Activated CD8-positive, alpha-beta memory T cell treated with anti-CD3 and anti-CD28 coated beads, Interleukin-2, amount 10 ng/mL, durations not matched to agents 7 days and 5 days (primary cell): Measurements from ENCODE around the gene RBM47. TPM values are rescaled to one million over a fixed set of nuclear protein-coding genes. Genes with fewer than 3 reads are reported as not detected.
"Not testable (repeated sequence)": the region's sequence is repeated elsewhere in the genome, so short reads cannot be mapped to it uniquely, and the experiment has no call there.

Experiments
- ATAC-seq: fragments of 150-1000 bp; cut with Tn5 transposase; one replicate; pipeline ENCODE4 v1.10.0; 2021; ENCODE audit warnings: moderate library complexity
- CTCF ChIA-PET: fragments of 350-600 bp; sonication (Branson Sonifier 250); formaldehyde crosslinking; loops from one replicate; lab custom pipeline; 2021; ENCODE audit warnings: antibody characterized with exemption; lab: Charles Lee
- DNase-seq: peaks from one replicate; pipeline ENCODE4 v3.0.0-alpha.2; 2020
- H3K27ac Mint-ChIP-seq: one replicate; pipeline ENCODE4 v1.8.0; 2021; ENCODE audit warnings: mild to moderate bottlenecking, mixed read lengths
- H3K27me3 Mint-ChIP-seq: one replicate; pipeline ENCODE4 v1.8.0; 2021; ENCODE audit warnings: mixed read lengths
- H3K36me3 Mint-ChIP-seq: one replicate; pipeline ENCODE4 v1.8.0; 2021; ENCODE audit warnings: mild to moderate bottlenecking, mixed read lengths
- H3K4me1 Mint-ChIP-seq: one replicate; pipeline ENCODE4 v1.8.0; 2021; ENCODE audit warnings: mixed read lengths
- H3K4me3 Mint-ChIP-seq: one replicate; pipeline ENCODE4 v1.8.0; 2021; ENCODE audit warnings: mild to moderate bottlenecking, moderate library complexity, mixed read lengths
- H3K9me3 Mint-ChIP-seq: one replicate; pipeline ENCODE4 v1.8.0; 2022; ENCODE audit warnings: low read depth, mixed read lengths
- total RNA-seq, 2 experiments: library from RNA; stranded (reverse); gene quantifications; one replicate each; pipeline ENCODE4 v1.2.3, GENCODE V29; 2021

The RBM47 gene
- total RNA-seq, 2 experiments from 2014 or later, result 2.2 to 2.3 TPM

DNA sequence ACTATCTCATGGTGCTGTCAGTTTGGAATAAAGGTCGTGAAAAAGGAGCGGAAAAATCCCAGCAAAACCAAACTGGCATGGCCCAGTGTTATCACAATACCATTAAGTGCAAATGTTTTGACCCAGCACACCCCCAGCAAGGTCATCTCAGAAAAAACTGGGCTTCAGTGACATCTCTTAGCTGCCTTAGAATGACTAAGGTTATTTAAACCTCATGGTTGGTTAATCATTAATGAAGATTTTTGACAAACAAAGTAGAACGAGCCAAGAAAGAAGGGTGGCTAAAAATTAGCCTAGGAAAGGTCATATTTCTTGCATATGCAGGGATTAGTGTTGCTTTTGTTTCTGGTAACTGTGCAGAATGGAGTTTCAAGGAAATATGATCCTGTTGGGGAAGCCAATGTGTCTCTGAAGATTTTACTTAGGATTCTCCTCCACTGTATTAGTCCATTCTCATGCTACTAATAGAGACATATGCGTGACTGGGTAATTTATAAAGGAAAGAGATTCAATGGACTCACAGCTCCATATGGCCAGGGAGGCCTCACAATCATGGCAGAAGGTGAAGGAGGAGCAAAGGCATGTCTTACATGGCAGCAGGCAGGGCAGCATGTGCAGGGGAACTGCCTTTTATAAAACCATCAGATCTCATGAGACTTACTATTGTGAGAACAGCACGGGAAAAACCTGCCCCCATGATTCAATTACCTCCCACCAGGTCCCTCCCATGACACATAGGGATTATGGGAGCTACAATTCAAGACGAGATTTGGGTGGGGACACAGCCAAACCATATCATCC is 211.0 kb downstream of the RBM47 start:
- no peaks in the 10 kb centered on the region for H3K9me3 Mint-ChIP-seq
- H3K27ac Mint-ChIP-seq, result no peak overlapping the region
- no peak overlapping the region for H3K4me3 Mint-ChIP-seq
- H3K4me1 Mint-ChIP-seq, result no peaks in the 10 kb centered on the region
- ATAC-seq (no peak), DNase-seq (no peak)
- CTCF ChIA-PET, result no interaction called here
- peaks cover 1% of the 10 kb centered on the region for H3K36me3 Mint-ChIP-seq
- peaks cover 4% of the 10 kb centered on the region for H3K27me3 Mint-ChIP-seq

DNA sequence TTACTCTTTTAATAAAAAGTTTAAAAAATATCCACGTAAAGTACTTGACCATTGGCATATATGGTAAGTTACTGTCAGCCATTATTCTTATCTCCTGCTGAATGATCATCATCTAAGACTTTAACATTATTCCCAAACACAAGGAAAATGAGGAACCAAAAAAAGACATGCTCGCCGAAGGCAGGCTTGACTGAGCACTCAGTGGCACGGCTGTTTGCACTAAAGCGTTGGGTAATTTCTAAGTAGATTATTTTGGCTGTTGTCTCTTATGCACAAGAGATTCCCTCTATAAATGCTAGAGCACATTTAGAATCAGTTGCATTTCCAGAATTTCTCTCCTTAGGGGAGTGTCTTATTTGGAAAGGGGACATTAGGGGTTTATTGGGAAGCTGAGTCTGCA is 211.7 kb downstream of the RBM47 start:
- ATAC-seq (no peak), DNase-seq (no peak)
- CTCF ChIA-PET, result no interaction called here
- Mint-ChIP-seq H3K9me3 (no peaks in the 10 kb centered on the region), H3K27me3 (peaks cover 4% of the 10 kb centered on the region), H3K4me3 (no peak overlapping the region), H3K4me1 (no peaks in the 10 kb centered on the region), H3K36me3 (peaks cover 1% of the 10 kb centered on the region), H3K27ac (no peak overlapping the region)

DNA sequence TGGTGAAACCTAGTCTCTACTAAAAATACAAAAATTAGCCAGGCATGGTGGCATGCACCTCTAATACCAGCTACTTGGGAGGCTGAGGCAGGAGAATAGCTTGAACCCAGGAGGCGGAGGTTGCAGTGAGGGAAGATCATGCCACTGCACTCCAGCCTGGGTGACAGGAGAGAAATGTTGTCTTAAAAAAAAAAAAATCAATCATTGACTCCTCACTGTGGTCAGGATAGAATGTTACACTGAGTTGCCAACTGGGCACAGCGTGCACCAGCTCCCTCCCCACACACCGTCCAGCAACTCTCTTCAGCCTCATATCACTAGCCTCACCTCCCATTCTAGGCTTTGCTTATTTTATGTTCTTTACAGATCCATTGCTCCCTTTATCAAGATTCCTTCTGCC is 215.0 kb downstream of the RBM47 start:
- no peak overlapping the region for H3K4me3 Mint-ChIP-seq
- H3K27ac Mint-ChIP-seq, result no peak overlapping the region
- H3K36me3 Mint-ChIP-seq, result no peaks in the 10 kb centered on the region
- no peak for ATAC-seq
- no peaks in the 10 kb centered on the region for H3K9me3 Mint-ChIP-seq
- DNase-seq, result no peak
- CTCF ChIA-PET, result no interaction called here
- no peaks in the 10 kb centered on the region for H3K4me1 Mint-ChIP-seq
- H3K27me3 Mint-ChIP-seq, result peaks cover 9% of the 10 kb centered on the region

DNA sequence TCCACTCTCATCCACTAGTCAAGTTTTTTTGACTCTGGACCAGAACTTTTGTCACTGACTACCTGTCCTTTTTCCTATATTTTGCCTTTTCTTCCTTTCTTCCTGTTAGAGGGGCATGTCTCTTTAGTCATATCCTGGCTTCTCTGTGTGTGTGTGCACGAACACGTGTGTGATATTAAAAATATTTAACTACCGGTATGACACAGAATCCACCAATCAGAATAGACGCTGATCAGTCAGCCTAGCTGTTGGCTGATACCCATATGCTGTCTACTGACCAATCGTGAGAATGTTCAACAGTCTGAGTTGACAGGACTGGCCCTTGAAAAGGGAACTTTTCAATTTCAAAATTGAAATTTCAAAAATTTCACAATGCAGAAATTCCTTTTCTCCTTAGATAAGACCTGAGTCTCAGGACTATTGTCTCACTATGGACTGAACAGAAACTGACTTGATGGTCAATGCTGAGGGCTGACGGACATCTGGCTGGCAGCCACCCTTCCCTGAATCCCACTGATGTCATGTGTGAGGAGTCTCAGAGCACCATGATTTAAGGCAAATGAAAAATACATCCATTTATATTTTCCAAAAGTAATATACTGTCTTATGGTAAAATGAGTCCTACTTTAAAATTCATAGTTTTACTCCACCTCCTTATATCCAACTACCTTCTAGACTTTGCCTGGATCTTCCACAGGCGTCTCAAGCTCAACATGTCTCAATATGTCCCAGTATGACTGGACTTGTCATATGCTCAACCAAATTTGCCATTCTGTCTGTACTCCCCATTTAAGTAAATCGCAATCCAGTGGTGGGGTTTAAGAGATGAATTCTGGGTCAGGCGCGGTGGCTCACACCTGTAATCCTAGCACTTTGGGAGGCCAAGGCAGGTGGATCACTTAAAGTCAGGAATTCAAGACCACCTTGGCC is 216.5 kb downstream of the RBM47 start:
- Mint-ChIP-seq H3K4me3 (no peak overlapping the region), H3K36me3 (no peaks in the 10 kb centered on the region), H3K9me3 (no peaks in the 10 kb centered on the region), H3K4me1 (no peaks in the 10 kb centered on the region), H3K27ac (no peak overlapping the region), H3K27me3 (peaks cover 9% of the 10 kb centered on the region)
- ATAC-seq, result no peak
- CTCF ChIA-PET, result no interaction called here
- no peak for DNase-seq

DNA sequence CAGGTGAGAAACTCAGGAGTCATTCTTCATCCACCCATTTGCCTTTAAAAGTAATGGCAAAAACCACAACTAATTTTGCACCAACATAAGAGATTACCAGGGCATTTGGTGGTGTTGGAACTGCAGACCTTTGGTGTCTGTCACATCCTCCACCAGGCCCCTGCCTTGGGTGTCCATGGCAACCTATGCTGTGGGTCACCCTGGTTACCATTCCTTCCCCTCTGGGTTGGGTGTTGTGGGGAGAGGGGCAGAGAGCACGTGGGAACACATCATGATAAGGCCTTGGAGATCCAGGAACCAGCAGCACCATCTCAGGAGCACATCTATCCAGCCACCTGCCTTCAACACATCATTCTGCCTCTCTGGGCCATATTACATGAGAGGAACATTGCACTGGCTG is 217.3 kb downstream of the RBM47 start:
- H3K27ac Mint-ChIP-seq, result no peak overlapping the region
- no peak for ATAC-seq
- no peaks in the 10 kb centered on the region for H3K4me1 Mint-ChIP-seq
- H3K4me3 Mint-ChIP-seq, result no peak overlapping the region
- peaks cover 3% of the 10 kb centered on the region for H3K36me3 Mint-ChIP-seq
- no peak for DNase-seq
- H3K9me3 Mint-ChIP-seq, result peaks cover 4% of the 10 kb centered on the region
- CTCF ChIA-PET, result no interaction called here
- peaks cover 9% of the 10 kb centered on the region for H3K27me3 Mint-ChIP-seq

DNA sequence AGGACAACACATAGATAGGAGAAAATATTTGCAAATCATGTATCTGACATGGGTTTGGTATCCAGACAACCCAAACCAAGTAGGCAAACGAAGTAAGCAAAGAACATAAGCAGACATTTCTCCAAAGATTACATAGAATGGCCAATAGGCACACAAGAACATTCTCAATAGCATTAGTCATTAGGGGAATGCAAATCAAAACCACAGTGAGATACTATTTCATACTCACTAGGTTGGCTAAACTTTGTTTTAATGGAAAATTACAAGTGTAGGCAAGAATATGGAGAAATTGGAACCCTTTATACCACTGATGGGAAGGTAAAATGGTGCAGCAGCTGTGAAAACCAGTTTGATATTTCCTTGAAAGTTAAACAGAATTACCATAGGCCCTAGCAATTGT is 219.8 kb downstream of the RBM47 start:
- ATAC-seq (no peak), DNase-seq (no peak)
- Mint-ChIP-seq H3K4me1 (no peaks in the 10 kb centered on the region), H3K9me3 (peaks cover 8% of the 10 kb centered on the region), H3K27ac (no peak overlapping the region), H3K27me3 (peaks cover 6% of the 10 kb centered on the region), H3K36me3 (peaks cover 6% of the 10 kb centered on the region), H3K4me3 (no peak overlapping the region)
- CTCF ChIA-PET, result no interaction called here

DNA sequence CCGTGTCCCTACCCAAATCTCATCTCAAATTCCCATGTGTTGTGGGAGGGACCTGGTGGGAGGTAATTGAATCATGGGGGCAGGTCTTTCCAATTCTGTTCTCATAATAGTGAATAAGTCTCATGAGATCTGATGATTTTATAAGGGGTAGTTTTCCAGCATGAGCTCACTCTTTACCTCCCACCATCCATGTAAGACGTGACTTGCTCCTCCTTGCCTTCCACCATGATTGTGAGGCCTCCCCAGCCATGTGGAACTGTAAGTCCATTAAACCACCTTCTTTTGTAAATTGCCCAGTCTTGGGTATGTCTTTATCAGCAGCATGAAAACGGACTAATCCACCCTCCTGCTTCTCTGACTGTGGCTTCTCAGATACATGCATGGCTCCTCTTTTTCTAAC is 222.2 kb downstream of the RBM47 start:
- ATAC-seq, H3K4me3 Mint-ChIP-seq, H3K27me3 Mint-ChIP-seq, H3K9me3 Mint-ChIP-seq, H3K27ac Mint-ChIP-seq, DNase-seq, H3K36me3 Mint-ChIP-seq, H3K4me1 Mint-ChIP-seq, CTCF ChIA-PET: not testable (repeated sequence)

DNA sequence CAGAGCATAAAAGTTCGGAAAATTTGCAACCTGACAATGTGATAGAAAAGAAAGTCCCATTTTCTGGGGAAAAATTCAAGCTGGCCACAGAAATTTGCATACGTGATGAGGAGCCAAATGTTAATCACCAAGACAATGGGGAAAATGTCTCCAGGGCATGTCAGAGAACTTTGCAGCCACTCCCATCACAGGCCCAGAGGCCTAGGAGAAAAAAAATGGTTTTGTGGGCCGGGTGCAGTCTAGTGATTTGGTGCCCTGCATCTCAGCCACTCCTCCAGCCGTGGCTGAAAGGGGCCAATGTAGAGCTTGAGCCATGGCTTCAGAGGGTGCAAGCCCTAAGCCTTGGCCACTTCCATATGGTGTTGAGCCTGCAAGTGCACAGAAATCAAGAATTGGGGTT is 223.3 kb downstream of the RBM47 start:
- H3K9me3 Mint-ChIP-seq, result peaks cover 8% of the 10 kb centered on the region
- CTCF ChIA-PET, result no interaction called here
- peaks cover 2% of the 10 kb centered on the region for H3K27me3 Mint-ChIP-seq

DNA sequence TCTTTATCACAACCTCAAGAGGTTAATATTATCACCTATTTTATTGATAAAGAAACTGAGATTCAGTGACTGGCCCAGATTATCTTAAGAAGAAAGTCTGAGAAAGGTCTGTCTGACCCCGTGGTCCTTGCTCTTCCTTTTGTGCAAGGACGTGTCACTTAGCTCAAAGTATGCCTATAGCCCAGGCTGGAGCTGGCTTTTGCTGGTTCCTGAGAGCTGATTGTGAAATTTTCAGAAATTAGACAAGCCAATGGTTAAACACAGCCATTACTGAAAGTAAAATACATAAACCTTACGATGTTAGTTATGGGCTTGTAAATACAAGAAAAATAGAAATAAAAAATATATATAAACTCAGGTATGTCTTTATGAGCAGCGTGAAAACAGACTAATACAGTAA is 224.5 kb downstream of the RBM47 start:
- CTCF ChIA-PET, result no interaction called here
- ATAC-seq (no peak), DNase-seq (no peak)
- Mint-ChIP-seq H3K4me3 (no peak overlapping the region), H3K9me3 (peaks cover 8% of the 10 kb centered on the region), H3K27me3 (no peaks in the 10 kb centered on the region), H3K27ac (no peak overlapping the region), H3K36me3 (peaks cover 6% of the 10 kb centered on the region), H3K4me1 (no peaks in the 10 kb centered on the region)

More for the DNA sequence above, 223.3 kb downstream of the RBM47 start:
- peaks cover 6% of the 10 kb centered on the region for H3K36me3 Mint-ChIP-seq
- ATAC-seq (no peak), DNase-seq (no peak)
- H3K27ac Mint-ChIP-seq, result no peak overlapping the region
- H3K4me3 Mint-ChIP-seq, result no peak overlapping the region
- H3K4me1 Mint-ChIP-seq, result no peaks in the 10 kb centered on the region

DNA sequence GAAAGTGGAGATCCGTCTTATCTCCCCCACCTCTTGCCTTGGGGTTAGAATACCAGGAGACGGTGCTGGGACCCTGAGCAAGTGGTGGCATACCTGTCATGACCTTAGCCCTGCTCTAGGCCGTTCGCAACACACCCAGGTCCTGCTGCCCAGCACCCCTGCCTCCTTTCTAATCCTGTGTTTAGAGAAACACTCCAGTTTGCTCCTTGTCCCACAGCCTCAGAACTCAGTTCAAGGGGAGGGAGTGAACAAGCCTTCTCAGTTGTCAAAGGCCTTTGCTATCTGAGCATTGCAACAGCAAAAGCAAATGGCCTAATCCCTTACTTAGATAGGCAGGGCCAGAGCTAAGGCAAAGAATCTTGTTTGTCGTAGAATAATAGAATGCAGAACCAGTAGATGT is 226.6 kb downstream of the RBM47 start:
- Mint-ChIP-seq H3K27ac (no peak overlapping the region), H3K4me1 (no peaks in the 10 kb centered on the region), H3K27me3 (no peaks in the 10 kb centered on the region), H3K4me3 (no peak overlapping the region), H3K36me3 (peaks cover 6% of the 10 kb centered on the region), H3K9me3 (peaks cover 8% of the 10 kb centered on the region)
- ATAC-seq, result no peak
- CTCF ChIA-PET, result no interaction called here
- DNase-seq, result no peak

DNA sequence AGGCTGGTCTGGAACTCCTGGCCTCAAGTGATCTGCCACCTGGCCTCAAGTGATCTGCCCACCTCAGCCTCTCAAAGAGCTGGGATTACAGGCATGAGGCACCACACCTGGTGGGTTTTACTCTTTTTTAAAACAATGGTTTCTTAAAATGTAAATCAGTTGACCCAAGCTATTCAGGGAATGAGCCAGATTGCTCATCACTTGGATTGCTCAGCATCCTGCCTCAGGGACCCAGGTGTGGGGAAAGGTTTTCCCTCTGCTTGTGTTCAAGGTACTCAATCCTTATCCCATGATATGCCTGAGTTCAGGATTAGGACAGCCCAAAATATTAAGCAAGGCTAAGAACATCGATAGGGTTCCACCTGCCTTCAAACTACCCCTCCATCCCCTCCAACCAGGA is 227.1 kb downstream of the RBM47 start:
- CTCF ChIA-PET, result no interaction called here
- Mint-ChIP-seq H3K36me3 (peaks cover 3% of the 10 kb centered on the region), H3K4me3 (no peak overlapping the region), H3K9me3 (peaks cover 4% of the 10 kb centered on the region), H3K27me3 (no peaks in the 10 kb centered on the region), H3K4me1 (no peaks in the 10 kb centered on the region), H3K27ac (no peak overlapping the region)
- ATAC-seq, result no peak
- DNase-seq, result no peak

DNA sequence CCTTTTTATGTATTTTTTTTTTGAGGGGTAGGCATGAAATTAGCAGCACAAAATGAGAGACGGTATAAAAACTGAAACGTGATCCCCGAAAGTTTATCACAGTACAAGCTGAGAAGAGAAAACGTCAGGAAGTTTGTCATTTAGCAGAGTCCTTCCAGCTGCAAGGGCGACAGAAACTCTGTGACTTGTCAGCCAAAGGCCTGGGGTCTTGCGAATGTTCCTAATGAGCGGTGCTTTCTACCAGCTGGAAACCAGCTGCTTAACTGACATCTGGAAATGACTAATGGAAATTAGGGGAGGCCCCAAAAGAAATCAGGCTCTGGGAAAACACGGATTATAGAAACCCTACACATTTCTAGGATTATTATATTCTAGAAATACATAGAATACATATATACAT is 228.0 kb downstream of the RBM47 start:
- no peak overlapping the region for H3K27ac Mint-ChIP-seq
- no peaks in the 10 kb centered on the region for H3K27me3 Mint-ChIP-seq
- peaks cover 3% of the 10 kb centered on the region for H3K36me3 Mint-ChIP-seq
- no peaks in the 10 kb centered on the region for H3K4me1 Mint-ChIP-seq
- H3K4me3 Mint-ChIP-seq, result no peak overlapping the region
- DNase-seq (no peak), ATAC-seq (no peak)
- CTCF ChIA-PET, result no interaction called here
- H3K9me3 Mint-ChIP-seq, result peaks cover 4% of the 10 kb centered on the region

DNA sequence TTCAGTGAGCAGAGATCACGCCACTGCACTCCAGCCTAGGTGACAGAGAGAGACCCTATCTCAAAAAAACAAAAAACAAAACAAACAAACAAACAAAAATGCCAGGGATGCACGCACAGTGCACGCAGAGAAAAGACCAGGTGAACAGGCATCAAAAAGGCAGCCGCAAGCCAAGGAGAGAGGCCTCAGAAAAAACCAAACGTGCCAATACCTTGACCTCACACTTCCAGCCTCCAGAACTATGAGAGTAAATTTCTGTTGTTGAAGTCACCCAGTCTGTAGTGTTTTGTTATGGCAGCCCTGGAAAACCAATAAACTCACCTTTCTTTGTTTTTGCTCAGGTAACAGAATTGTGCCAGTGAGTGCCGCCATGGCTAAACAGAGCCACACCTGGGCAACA is 228.6 kb downstream of the RBM47 start:
- Mint-ChIP-seq H3K4me3 (no peak overlapping the region), H3K36me3 (peaks cover 3% of the 10 kb centered on the region), H3K27me3 (no peaks in the 10 kb centered on the region), H3K27ac (no peak overlapping the region), H3K9me3 (peaks cover under 1% of the 10 kb centered on the region), H3K4me1 (no peaks in the 10 kb centered on the region)
- ATAC-seq (no peak), DNase-seq (no peak)
- CTCF ChIA-PET, result no interaction called here

DNA sequence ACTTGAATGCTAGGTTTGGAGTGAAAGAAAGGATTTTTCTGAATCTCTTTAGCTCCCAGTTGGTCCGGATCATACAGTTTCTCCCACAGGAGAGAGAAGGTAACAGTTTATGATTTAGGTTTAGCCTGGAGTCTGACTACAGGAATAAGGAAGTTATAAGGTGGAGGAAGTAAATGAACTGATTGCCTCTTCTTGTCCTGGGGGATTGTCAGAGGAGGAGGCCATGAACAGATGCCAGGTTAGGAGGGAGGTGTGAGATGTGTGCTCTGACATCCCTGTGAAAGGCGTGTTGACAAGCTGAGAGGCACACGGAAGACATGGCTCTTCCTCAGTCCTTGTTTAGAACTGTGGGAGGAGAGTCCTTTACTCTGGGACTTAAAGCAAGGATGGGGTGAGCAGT is 230.1 kb downstream of the RBM47 start:
- no peak overlapping the region for H3K4me3 Mint-ChIP-seq
- H3K27me3 Mint-ChIP-seq, result no peaks in the 10 kb centered on the region
- H3K9me3 Mint-ChIP-seq, result no peaks in the 10 kb centered on the region
- H3K27ac Mint-ChIP-seq, result no peak overlapping the region
- ATAC-seq, result no peak
- H3K36me3 Mint-ChIP-seq, result no peaks in the 10 kb centered on the region
- CTCF ChIA-PET, result no interaction called here
- no peaks in the 10 kb centered on the region for H3K4me1 Mint-ChIP-seq
- DNase-seq, result no peak
